ENCODE data around the gene OPRD1.
"Not testable (repeated sequence)": the region's sequence is repeated elsewhere in the genome, so short reads cannot be mapped to it uniquely, and the experiment has no call there.

Gene OPRD1

DNA sequence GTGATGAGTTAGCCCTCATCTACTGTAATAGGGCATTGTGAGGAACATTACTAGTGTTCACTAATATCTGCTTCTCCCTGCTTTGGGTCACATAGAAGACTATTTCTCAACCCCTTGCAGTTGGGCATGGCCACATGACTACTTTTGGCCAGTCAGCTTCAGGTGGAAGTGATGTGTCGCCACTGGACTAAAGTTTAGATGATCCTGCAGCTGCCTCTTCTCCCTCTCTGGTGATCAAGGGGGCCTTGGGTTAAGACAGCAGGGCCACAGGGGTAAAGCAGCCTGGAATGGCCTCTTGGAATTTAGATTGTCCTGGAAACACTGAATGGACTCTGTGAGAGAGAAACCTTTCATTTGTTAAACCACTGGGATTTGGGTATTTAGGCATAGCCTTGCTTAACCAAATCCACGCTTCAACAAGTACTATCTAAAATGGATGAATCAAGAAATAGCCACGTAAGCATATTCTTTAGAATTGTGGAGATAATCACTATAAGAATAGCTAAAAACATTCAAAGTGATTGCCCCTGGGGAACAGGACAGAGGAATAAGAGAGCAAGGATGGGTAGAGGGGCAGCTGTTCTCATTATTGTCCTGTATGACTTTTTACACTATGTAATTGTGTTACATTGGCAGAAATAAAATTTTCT lies 41.2 kb downstream of the OPRD1 start:
- Histone ChIP-seq H3K4ac (ENCODE audit: low read depth, low read length) (no peak overlapping the region), H3K79me2 (ENCODE audit: control insufficient read depth, insufficient read depth, low read length, poor library complexity) (no peaks in the 10 kb centered on the region), H3K4me1 (ENCODE audit: control insufficient read depth in 1 of 2, insufficient read depth in 2 of 2, low read length in 2 of 2) (no peaks in the 10 kb centered on the region), H4K91ac (ENCODE audit: low read depth, low read length) (no peak overlapping the region), H2BK120ac (ENCODE audit: insufficient read depth, low read length, poor library complexity) (no peak overlapping the region), H3K14ac (ENCODE audit: low read length) (no peak overlapping the region), H3K4me2 (ENCODE audit: low read length) (no peak overlapping the region), H4K8ac (ENCODE audit: low read depth, low read length) (no peak overlapping the region), H3K79me1 (ENCODE audit: low read length) (no peaks in the 10 kb centered on the region), H3K27ac (ENCODE audit: low read depth, low read length) (no peak overlapping the region), H3K9ac (ENCODE audit: low read length) (no peak overlapping the region), H2AFZ (ENCODE audit: insufficient read depth, low read length, poor library complexity) (no peak overlapping the region), H2AK5ac (ENCODE audit: low read length) (no peak overlapping the region), H3K27me3 (ENCODE audit: insufficient read depth, low read length) (no peaks in the 10 kb centered on the region), H3K36me3 (ENCODE audit: control insufficient read depth in 1 of 2, insufficient read depth in 2 of 2, low read length in 2 of 2) (no peaks in the 10 kb centered on the region), H2BK12ac (ENCODE audit: low read length) (no peak overlapping the region), H3K4me3 (ENCODE audit: low read depth, low read length) (no peak overlapping the region), H3K18ac (ENCODE audit: low read length) (no peak overlapping the region), H2BK5ac (ENCODE audit: low read depth, low read length, poor library complexity) (no peak overlapping the region), H3K23ac (ENCODE audit: low read length) (no peak overlapping the region), H3K9me3 (ENCODE audit: insufficient read depth, low read depth, low read length) (no peaks in the 10 kb centered on the region), H4K12ac (ENCODE audit: low read depth, low read length) (no peak overlapping the region)
- no peak for DNase-seq
- no CpG with 5 or more reads among the region's 3 CpGs for WGBS (ENCODE audit: extremely low coverage, insufficient coverage, insufficient read length)

- H2BK12ac ChIP-seq (ENCODE audit: low read length); DNase-seq; H3K27ac ChIP-seq (ENCODE audit: low read depth, low read length); H3K18ac ChIP-seq (ENCODE audit: low read length); H2BK5ac ChIP-seq (ENCODE audit: low read depth, low read length, poor library complexity); H2AFZ ChIP-seq (ENCODE audit: insufficient read depth, low read length, poor library complexity); H3K14ac ChIP-seq (ENCODE audit: low read length); H3K4me1 ChIP-seq (ENCODE audit: control insufficient read depth in 1 of 2, insufficient read depth in 2 of 2, low read length in 2 of 2); H3K9ac ChIP-seq (ENCODE audit: low read length); H2AK5ac ChIP-seq (ENCODE audit: low read length); H3K27me3 ChIP-seq (ENCODE audit: insufficient read depth, low read length); H3K4ac ChIP-seq (ENCODE audit: low read depth, low read length); H3K9me3 ChIP-seq (ENCODE audit: insufficient read depth, low read depth, low read length); H4K91ac ChIP-seq (ENCODE audit: low read depth, low read length); H3K4me3 ChIP-seq (ENCODE audit: low read depth, low read length); H4K12ac ChIP-seq (ENCODE audit: low read depth, low read length); H3K4me2 ChIP-seq (ENCODE audit: low read length); H3K36me3 ChIP-seq (ENCODE audit: control insufficient read depth in 1 of 2, insufficient read depth in 2 of 2, low read length in 2 of 2); H3K79me1 ChIP-seq (ENCODE audit: low read length); H3K79me2 ChIP-seq (ENCODE audit: control insufficient read depth, insufficient read depth, low read length, poor library complexity); H4K8ac ChIP-seq (ENCODE audit: low read depth, low read length); H3K23ac ChIP-seq (ENCODE audit: low read length); H2BK120ac ChIP-seq (ENCODE audit: insufficient read depth, low read length, poor library complexity): not testable (repeated sequence)
- no CpG with 5 or more reads among the region's 7 CpGs for WGBS (ENCODE audit: extremely low coverage, insufficient coverage, insufficient read length)
Measured at GRCh38 chr1:28854406-28854805, 42.4 kb downstream of the OPRD1 start.

GRCh38 chr1:28855046-28855445 lies 43.1 kb downstream of the OPRD1 start:
- Histone ChIP-seq H2AK5ac (ENCODE audit: low read length) (no peak overlapping the region), H3K79me2 (ENCODE audit: control insufficient read depth, insufficient read depth, low read length, poor library complexity) (no peaks in the 10 kb centered on the region), H3K9me3 (ENCODE audit: insufficient read depth, low read depth, low read length) (no peaks in the 10 kb centered on the region), H2BK5ac (ENCODE audit: low read depth, low read length, poor library complexity) (no peak overlapping the region), H3K27me3 (ENCODE audit: insufficient read depth, low read length) (no peaks in the 10 kb centered on the region), H4K91ac (ENCODE audit: low read depth, low read length) (no peak overlapping the region), H2AFZ (ENCODE audit: insufficient read depth, low read length, poor library complexity) (no peak overlapping the region), H3K4me1 (ENCODE audit: control insufficient read depth in 1 of 2, insufficient read depth in 2 of 2, low read length in 2 of 2) (no peaks in the 10 kb centered on the region), H3K14ac (ENCODE audit: low read length) (no peak overlapping the region), H3K36me3 (ENCODE audit: control insufficient read depth in 1 of 2, insufficient read depth in 2 of 2, low read length in 2 of 2) (peaks cover 5% of the 10 kb centered on the region in 2 experiments), H3K27ac (ENCODE audit: low read depth, low read length) (no peak overlapping the region), H4K8ac (ENCODE audit: low read depth, low read length) (no peak overlapping the region), H3K23ac (ENCODE audit: low read length) (no peak overlapping the region), H3K79me1 (ENCODE audit: low read length) (no peaks in the 10 kb centered on the region), H3K9ac (ENCODE audit: low read length) (no peak overlapping the region), H3K18ac (ENCODE audit: low read length) (no peak overlapping the region), H4K12ac (ENCODE audit: low read depth, low read length) (no peak overlapping the region), H3K4ac (ENCODE audit: low read depth, low read length) (no peak overlapping the region), H2BK12ac (ENCODE audit: low read length) (no peak overlapping the region), H3K4me3 (ENCODE audit: low read depth, low read length) (no peak overlapping the region), H3K4me2 (ENCODE audit: low read length) (no peak overlapping the region), H2BK120ac (ENCODE audit: insufficient read depth, low read length, poor library complexity) (no peak overlapping the region)
- WGBS (ENCODE audit: extremely low coverage, insufficient coverage, insufficient read length) = no CpG with 5 or more reads among the region's 8 CpGs
- no peak for DNase-seq

DNA sequence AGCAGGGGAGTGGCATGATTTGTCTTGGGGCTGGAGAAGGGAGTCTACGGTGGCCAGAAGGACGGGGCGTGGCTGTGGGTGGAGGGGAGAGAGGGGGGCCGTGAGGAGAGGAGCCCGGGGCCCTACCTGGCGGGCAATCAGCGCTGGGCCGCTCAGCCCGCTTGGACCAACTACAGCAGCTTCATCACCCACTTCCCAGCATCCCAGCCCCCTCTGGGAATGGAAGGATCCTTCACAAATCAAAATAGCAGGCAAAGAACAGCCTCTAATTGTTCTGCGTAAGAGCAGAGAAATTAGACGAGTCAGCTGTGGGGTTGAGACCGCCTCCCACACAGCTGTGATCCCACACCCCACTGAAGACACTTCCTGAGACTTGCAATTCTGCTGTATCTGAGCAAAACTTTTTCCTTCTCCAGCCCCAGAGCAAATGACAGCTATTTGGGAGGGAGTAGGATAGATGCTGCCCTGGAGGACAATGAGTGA lies 43.5 kb downstream of the OPRD1 start:
- no peaks in the 10 kb centered on the region for H3K79me2 ChIP-seq (ENCODE audit: control insufficient read depth, insufficient read depth, low read length, poor library complexity)
- no peak overlapping the region for H4K8ac ChIP-seq (ENCODE audit: low read depth, low read length)
- no peak overlapping the region for H3K4ac ChIP-seq (ENCODE audit: low read depth, low read length)
- DNase-seq = no peak
- no peak overlapping the region for H4K12ac ChIP-seq (ENCODE audit: low read depth, low read length)
- H3K4me3 ChIP-seq (ENCODE audit: low read depth, low read length) = no peak overlapping the region
- H3K4me2 ChIP-seq (ENCODE audit: low read length) = no peak overlapping the region
- no peak overlapping the region for H2AK5ac ChIP-seq (ENCODE audit: low read length)
- no peak overlapping the region for H3K14ac ChIP-seq (ENCODE audit: low read length)
- no peak overlapping the region for H3K9ac ChIP-seq (ENCODE audit: low read length)
- H2AFZ ChIP-seq (ENCODE audit: insufficient read depth, low read length, poor library complexity) = no peak overlapping the region
- no peaks in the 10 kb centered on the region for H3K27me3 ChIP-seq (ENCODE audit: insufficient read depth, low read length)
- H3K9me3 ChIP-seq (ENCODE audit: insufficient read depth, low read depth, low read length) = no peaks in the 10 kb centered on the region
- no peaks in the 10 kb centered on the region for H3K4me1 ChIP-seq (ENCODE audit: control insufficient read depth in 1 of 2, insufficient read depth in 2 of 2, low read length in 2 of 2)
- H3K27ac ChIP-seq (ENCODE audit: low read depth, low read length) = no peak overlapping the region
- H4K91ac ChIP-seq (ENCODE audit: low read depth, low read length) = no peak overlapping the region
- no CpG with 5 or more reads among the region's 12 CpGs for WGBS (ENCODE audit: extremely low coverage, insufficient coverage, insufficient read length)
- no peak overlapping the region for H3K18ac ChIP-seq (ENCODE audit: low read length)
- H2BK12ac ChIP-seq (ENCODE audit: low read length) = no peak overlapping the region
- H2BK120ac ChIP-seq (ENCODE audit: insufficient read depth, low read length, poor library complexity) = no peak overlapping the region
- no peaks in the 10 kb centered on the region for H3K79me1 ChIP-seq (ENCODE audit: low read length)
- peaks cover 5% of the 10 kb centered on the region in 2 experiments for H3K36me3 ChIP-seq (ENCODE audit: control insufficient read depth in 1 of 2, insufficient read depth in 2 of 2, low read length in 2 of 2)
- no peak overlapping the region for H2BK5ac ChIP-seq (ENCODE audit: low read depth, low read length, poor library complexity)
- no peak overlapping the region for H3K23ac ChIP-seq (ENCODE audit: low read length)

All from trophoblast cell (in vitro differentiated cells and primary cell).